HG03135 (cell line): ENCODE results near the gene EEF1AKMT1.

Experiments used
- ATAC-seq: cut with Tn5 transposase; IDR thresholded peaks from one replicate; pipeline ENCODE4 v1.9.1; 2021; ENCODE audit warnings: mild to moderate bottlenecking, moderate library complexity; ENCODE audit not compliant: unreplicated experiment

EEF1AKMT1 gene

DNA sequence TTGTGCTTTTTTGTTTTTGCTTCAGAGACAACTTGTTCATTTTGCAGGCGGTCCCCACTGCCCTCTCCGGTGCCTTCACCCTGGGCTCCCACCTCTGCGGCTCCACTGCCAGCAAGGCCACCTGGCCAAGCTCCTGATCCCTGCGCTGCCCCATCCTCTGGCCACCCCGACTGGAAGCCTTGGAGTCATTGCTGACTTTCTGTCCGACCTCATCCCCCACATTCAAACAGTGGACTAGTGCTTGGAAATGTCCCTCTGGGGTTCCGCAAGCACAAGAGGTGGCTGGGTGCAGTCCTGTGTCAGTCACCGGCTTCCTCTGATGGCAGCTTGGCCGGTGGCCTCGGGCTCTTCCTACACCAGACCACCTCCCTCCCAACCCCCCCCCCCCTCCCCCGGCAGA lies 53.3 kb downstream of the EEF1AKMT1 start:
- no peak for ATAC-seq

DNA sequence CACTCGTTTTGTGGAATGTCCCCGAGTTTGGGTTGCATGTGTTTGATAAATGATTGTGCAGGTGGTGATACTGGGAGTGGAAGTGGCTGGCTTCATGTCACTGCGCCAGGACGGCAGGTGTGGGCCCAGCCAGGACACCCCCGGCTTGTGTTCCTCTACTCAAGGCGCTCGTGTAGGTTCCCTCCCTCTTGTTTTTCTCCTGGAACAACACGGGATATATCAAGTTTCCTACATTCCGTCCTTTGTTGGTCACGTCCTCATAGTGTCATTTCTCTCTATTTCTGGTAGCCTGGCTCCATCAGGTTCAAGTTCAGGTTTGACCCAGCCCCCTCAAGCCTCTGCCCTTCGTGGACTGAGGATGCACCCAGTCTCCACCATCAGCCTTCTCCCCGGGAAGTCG lies 54.0 kb downstream of the EEF1AKMT1 start:
- ATAC-seq, result no peak

DNA sequence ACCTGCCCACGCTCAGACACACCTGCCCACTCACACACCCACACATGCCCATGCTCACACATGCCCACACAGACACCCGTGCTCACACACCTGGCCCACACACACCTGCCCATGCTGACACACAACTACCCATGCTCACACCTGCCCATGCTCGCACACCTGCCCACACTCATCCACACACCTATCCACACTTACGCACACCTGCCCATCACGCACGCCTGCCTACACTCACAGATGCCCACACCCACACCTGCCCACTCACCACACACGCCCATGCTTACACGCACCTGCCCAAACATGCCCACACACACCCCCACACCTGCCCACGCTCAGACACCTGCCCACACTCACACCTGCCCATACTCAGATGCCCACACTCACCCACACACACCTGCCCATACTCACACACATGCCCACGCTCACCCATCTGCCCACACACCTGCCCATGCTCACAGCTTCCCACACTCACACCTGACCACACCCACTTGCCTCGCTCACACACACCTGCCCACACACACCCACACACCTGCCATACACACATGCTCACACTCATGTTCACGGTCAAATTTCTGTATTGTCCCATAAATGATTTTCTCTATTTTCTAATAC lies 54.7 kb downstream of the EEF1AKMT1 start:
- ATAC-seq, result no peak

DNA sequence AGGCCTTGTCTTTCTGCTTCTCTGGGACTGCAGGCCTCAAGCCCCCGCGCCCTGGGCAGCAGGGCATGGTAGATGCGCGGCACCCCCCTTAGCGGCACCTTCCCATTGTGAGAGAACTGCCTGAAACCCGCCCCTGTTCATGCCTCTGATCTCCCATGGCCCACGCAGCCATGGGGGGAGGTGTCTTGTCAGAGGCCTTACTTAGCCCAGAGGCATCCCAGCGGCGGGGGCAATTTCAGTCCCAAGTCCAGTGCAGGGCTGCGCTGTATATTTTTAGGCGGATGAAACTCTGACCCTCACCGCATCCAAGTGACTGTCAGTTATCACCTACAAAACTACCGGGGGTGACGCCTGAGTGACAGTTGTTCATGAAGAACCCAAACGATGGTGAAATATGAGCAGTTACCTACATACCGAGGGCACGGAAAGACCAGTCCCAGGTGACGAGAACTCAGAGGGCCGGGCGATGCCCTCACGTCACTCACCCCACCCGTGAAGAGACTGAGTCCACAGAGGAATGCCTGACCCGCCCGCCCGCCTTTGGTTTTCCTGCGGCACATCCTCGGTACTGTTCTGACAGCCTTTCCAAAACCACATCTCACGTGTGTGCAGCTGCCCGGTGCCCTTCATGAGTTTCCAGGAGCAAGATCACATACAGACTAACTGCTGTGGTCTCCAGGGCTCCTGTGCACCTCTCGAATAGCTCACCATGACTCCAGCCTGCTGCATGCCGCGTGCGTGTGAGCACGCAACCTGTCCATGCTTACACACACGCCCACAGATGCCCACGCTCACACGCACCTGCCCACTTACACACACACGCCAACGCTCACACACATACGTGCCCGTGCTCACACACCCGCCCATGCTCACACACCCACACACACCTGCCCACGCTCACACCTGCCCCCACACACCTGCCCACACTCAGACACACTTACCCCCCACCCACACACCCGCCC lies 55.9 kb downstream of the EEF1AKMT1 start:
- ATAC-seq, result no peak

DNA sequence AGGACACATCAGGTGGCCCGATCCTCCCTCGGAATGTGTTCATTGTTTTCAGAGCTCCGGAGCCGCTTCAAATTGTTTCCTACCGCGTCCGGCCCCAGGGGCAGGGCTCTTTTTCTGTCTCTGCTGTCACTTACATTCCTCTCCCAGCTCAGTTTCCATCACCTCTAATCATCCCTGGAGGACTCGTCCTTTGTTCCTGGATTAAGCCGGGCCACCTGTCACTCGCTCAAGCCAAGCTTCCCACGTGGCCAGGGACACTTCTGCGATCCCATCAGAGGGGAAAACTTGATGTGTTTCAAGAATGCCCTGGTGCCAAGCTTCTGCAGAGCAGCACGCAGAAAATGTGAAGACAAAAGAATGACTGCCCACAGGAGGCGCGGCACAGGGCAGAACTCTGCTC lies 56.8 kb downstream of the EEF1AKMT1 start:
- ATAC-seq, result no peak

DNA sequence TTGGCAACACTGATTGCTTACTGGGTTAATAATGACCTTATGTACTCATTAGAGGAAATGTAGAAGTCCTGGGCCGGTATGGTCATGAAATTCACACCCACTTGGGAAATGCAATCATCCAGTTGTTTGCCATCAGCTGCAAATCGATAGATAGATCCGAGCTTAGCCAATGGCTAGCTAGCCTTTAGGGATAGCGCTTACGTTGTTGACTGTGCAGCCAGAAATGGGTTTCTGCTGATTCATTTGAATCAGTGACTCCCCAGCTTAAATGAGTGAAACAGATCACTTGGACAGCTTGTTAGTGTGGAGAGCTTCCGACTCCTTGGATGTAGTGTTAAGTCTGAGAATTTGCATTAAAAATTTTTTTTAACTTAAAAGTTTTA lies 58.4 kb downstream of the EEF1AKMT1 start:
- ATAC-seq, result no peak

DNA sequence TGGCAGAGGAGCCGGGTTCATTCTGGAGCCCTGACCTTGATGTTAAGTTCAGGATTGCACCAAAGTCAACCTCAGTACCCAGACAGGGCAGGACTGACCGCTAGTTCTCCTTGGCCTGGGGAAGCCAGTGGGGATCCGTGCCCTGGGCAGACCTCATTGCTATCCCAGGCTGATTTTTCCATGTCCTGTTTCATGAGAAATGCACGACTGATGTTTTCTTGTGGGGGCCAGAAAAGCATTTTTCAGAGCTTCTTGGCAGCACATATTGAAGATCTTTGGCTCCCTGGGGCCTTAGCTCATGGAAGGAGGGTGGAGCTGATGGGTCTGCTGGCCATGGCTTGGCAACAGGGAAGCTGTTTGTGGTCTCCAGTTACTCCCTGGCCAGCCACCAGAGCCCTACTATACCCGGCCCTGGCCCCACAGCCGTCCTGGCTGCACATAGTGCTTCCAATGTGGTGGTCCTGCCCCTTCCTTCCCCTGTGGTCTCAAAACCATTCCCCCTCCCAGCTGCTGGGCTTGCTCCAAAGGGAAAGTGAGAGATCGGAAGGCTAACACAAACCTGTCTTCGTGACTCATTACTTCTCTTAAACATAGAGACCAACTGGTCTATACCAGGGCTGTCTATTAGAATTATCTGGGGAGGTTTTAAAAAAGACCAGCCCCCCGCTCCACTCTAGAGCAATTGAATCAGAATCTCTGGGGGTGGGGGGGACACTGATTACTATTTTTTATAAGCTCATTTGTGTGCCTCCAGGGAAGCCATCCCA lies 59.0 kb downstream of the EEF1AKMT1 start:
- ATAC-seq, result no peak

DNA sequence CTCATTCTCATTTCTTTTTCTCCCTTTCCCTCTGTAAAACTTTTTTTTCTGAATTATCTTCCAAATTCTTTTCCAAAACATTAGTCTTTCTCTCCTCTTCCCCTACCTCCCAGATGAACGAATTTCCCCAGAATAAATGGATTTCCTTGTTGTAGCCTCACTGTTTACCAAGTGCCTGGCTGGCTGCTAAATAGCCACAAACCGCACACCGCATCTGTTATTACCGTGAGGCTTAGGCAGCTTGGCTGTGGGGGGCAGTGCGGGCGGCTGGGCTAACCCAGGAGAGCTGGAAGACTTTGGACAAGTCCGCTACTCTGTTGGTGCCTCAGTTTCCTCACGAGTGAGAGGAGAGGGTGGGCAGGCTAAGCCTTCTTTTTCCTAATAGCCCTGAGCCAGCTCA lies 59.6 kb downstream of the EEF1AKMT1 start:
- no peak for ATAC-seq

DNA sequence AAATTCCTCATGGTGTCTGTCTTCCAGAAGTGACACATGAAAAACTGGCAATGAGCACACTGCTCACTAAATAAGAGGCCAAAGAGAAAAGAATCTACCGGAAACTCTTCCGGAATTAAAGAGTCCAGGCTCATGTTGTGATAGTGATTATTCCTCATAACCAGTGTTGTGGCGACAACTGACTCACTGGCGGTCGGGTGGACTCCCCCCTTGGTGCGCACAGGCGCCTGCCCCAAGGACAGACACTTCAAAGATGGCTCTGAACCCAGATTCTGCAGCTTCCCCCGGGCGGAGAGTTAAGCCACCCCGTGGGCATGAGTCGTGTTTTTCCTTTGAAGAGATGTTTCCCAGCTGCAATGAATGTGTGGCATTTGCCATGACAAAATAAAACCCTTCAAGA lies 60.0 kb downstream of the EEF1AKMT1 start:
- ATAC-seq, result no peak

DNA sequence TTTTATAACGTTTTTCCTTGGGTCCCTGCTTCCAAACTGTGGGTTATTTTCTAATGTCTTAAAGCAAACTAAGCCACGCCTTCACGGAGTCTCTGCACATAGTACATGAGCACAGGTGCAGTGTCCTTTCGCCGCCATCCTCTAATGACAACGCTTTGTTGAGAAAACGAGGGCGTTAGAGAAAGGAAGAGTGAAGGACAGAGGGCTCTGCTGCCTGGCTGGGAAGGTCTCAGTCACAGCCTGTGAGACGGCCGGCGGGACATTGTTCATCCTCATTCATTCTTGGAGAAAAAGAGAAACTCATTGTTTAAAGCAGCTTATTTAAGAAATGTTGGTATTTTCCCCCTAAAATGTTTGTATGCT lies 60.8 kb downstream of the EEF1AKMT1 start:
- no peak for ATAC-seq

DNA sequence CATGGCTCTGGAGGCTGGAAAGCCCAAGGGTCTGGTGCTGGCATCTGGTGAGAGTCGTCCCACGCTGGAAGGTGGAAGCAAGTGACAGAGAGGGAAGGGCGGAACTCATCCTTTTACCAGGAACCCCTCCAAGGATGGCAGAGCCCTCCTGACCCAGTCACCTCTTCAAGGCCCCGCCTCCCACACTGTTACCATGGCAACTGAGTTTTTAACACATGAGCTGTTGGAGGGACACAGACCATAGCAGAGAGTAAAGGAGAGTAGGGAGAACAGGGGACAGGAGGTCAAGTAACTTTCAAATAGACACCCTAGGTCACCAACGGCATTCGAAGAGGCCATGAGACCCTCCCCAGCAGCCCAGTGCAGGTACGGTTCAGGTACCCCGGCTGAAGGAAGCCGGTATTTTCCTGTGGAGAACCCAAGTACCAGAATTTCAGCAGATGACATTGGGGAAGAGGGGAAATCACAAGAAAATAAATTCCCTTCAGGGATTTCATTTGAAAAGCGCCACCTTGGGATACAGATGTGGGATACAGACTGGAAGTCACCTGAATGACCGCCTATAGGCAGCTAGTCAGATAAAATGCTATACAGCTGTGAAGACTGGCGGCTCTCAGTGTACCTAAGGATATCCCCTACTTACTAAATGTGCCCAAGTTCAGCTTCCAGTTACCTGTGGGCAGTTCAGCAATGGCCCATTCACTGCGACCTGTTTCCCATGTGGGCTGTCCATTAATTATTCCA lies 62.3 kb downstream of the EEF1AKMT1 start:
- no peak for ATAC-seq

DNA sequence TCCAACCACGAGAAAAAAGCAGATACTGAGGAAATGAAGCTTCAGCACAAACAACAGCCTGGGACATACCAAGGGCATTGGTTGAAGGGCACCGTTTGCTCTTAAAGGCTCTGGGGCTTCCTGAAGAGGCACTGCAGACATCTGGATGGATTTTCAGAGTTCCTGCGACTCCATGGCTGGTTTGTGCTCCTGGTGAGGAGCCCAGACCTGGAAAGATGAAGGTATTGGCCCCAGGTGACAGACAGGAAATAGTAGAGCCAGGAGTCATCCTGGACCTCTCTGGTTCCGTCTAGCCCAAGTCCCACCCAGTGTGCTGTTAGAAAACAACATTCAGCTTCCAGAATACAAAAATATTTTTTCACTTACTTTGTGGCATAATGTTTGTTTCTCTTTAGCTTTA lies 64.0 kb downstream of the EEF1AKMT1 start:
- no peak for ATAC-seq

DNA sequence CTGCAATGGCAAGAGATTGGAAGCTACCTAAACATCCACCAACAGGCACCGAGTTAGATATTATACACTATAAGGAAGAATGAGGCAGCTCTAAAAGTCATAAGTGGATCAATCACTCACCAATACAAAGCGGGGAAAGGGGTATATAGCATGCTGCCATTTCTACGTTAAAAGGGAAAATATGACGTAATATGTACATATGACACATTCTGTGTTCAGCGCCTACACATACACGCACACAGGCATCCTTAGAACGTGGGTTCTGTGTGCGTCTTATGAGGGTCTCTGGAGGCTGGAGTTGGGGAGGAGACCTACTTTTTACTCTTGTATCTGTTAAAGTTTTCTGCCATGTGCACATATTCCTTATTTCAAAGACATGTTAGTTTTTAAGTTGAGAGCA lies 64.4 kb downstream of the EEF1AKMT1 start:
- ATAC-seq, result no peak

DNA sequence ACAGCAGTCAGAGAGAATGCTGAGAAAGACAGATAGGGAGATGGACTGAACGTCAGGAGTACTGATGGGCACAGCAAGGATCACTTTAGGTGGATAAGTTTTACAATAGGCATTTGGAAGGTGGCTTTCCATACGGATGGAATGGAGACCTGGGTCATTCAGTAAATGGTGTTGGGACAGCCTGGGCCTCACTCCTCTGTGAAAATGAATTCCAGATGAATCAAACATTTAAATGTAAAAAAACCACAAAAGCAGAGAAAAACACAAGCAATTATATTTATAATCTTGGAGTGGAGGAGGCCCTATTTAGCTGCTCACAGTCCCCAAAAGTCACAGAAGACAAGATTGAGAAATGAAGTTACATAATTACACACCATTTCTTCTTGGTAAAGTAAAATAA lies 65.5 kb downstream of the EEF1AKMT1 start:
- no peak for ATAC-seq

DNA sequence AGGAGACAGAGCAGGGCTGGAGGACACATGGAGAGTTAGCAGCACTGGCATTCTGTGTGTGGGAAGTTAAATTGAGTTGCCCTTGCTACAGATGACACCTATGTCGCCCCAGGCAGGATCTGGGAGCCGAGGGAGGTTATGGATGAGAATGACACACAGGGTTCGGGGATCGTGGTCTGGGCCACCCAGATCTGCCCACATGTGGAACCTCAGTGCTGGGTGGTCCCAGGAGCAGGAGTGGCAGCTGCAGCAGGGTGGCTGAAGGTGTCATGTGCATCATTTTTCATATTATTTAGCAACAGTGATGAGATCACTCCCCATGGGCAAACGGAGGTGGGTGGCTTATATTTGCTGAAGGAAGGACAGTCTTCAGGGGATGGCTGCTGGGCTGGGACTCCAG lies 67.1 kb downstream of the EEF1AKMT1 start:
- ATAC-seq, result no peak

DNA sequence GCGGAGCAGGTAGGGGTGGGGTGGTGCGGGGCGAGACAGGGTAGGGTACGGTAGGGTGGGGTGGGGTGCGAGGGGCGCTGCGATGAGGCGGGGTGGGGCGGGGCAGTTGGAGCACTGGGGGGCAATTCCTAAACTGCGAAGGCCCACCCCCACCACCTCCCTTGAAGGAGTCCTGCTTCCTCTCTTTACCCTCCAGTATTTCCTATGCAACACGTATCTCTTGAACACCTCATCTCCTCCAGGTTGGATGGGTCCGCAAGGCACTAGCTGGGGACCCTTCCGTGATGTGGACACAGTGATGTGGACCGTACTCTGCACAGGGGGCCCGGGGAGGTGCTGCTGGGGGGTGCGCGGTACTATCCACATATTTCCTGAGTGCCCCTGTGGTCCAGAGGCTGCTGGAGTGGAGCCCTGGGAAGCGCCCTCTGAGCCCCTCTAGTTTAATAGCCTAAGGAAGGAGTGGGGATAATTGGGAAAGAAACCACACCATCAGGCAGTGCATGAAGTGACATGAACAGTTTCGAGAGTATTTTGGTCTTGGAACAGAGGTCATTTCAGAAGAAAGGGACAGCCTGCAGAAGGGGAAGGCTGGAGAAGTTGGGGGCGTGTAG lies 69.2 kb downstream of the EEF1AKMT1 start:
- ATAC-seq, result no peak

DNA sequence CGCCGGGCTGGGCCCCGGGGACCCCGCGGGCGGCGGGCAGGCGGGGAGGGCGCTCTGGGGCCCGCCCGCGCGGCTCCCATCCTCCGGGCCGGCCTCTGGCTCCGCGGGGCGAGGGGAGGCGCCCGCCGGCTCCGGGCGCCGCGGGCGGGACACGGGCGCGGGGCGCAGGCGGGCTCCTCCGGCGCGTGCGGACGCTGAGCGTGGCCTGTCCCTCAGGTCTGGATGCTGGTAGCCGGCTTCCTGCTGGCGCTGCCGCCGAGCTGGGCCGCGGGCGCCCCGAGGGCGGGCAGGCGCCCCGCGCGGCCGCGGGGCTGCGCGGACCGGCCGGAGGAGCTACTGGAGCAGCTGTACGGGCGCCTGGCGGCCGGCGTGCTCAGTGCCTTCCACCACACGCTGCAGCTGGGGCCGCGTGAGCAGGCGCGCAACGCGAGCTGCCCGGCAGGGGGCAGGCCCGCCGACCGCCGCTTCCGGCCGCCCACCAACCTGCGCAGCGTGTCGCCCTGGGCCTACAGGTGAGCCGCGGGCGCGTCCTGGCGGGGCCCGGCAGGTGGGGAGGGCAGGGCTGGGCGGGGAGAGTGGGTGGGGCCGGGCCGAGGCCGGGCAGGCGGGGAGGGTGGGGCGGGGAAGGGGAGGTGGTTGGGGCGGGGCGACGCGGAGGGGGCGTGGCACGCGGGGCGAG lies 69.8 kb downstream of the EEF1AKMT1 start:
- peak; percentile 95 for ATAC-seq

DNA sequence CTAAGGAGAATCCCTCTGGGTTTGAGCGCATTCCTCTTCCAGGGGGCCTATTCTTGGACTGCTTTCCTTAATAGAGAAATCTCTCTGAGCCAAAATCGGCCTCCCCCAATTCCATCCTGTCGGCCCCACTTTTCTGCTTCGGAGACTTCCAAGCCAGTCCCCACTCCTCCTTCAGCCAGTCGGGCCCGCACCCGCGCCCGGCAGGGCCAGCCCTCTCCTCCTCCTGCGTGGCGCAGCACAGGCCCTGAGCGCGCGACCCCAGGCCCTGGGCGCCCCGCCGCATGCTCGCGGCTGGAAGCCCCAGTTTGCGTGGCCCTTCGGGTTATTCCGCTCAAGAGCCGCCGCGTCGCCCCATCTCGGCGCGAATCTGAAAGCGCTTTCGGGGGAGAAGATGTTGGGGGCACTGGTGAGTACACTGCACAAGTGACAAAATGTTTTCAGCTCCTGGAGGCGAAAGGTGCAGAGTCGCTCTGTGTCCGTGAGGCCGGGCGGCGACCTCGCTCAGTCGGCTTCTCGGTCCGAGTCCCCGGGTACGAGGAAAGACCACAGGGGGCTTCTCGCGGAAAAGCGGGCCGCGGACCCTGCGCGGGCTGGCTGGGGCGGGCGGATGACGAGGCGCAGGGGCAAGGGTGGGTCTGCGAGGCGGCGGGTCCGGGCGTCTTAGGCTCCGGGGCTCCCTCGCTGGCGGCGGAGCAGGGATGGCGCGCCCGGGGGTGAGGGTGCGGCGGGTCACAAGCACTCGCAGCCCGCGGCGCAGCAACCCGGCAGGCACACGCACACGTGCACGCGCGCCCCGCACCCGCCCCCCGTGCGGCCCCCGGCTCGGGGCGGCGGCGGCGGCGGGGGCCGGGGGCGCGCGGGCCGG lies 70.6 kb downstream of the EEF1AKMT1 start, which contains the start of gene IL17D:
Gene IL17D, plus strand, starts transcription at position 785 of the 865 bp plus-strand sequence. CDS start 303 bp downstream, outside the sequence.
- peak; percentile 36 for ATAC-seq

DNA sequence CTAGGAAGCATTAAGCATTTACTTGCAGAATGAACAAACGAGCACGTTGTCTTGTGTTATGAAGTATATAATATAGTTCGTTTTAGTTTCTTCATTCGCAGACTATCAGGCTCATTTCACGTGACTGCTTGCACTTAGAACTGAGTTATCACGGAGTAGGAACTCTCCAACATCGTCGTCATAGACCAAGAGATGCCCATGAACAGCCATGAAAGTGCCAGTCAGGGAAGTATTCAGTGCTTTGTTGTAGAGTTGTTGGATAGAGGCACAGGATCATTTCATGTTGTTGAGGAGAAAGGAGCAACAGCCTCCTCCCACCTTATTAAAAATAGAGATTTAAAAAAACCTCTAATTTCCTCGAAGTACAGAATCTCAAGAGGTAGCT lies 71.2 kb downstream of the EEF1AKMT1 start:
- no peak for ATAC-seq
